ENCODE data around the gene DLL4.
A peak's percentile ranks its signal among the peaks of the same experiment; 100 is the strongest.
"Not testable (repeated sequence)": the region's sequence is repeated elsewhere in the genome, so short reads cannot be mapped to it uniquely, and the experiment has no call there.

DLL4 gene

DNA sequence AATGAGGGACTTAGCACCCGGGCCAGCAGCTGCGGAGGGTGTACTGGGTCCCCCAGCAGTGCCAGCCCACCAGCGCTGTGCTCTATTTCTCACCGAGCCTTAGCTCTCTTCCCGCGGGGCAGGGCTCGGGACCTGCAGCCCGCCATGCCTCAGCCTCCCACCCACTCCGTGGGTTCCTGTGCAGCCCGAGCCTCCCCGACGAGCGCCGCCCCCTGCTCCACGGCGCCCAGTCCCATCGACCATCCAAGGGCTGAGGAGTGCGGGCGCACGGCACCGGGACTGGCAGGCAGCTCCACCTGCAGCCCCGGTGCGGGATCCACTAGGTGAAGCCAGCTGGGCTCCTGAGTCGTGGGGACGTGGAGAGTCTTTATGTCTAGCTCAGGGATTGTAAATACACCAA is 32.6 kb downstream of the DLL4 start:
- DNase-seq = not testable (repeated sequence)

DNA sequence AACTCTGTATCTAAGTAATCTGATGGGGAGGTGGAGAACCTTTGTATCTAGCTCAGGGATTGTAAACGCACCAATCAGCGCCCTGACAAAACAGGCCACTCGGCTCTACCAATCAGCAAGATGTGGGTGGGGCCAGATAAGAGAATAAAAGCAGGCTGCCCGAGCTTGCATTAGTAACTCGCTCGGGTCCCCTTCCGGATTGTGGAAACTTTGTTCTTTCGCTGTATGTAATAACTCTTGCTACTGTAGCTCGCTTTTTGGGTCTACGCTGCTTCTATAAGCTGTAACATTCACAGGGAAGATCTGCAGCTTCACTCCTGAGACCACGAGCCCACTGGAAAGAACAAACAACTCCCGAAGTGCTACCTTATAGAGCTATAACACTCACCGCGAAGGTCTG is 33.2 kb downstream of the DLL4 start:
- not testable (repeated sequence) for DNase-seq

DNA sequence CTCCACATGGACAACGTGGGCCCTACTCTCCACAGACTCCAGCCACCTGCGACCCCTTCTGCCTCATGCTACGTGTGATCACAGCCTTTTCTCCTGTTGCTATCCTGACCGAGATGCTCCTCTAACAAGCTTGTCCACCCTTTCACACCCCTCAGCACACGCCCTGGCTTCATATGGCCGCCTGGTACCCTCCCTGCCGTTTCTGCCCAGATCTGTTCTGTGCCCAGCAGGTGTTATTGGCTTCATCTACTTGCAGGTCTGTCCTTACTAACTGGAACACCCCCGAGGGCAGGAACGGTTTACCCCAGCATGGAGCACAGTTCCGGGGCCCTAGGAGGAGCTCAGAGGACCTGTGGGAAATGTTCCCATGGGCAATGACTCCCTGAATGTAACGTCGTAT is 34.1 kb downstream of the DLL4 start:
- no peak for DNase-seq

DNA sequence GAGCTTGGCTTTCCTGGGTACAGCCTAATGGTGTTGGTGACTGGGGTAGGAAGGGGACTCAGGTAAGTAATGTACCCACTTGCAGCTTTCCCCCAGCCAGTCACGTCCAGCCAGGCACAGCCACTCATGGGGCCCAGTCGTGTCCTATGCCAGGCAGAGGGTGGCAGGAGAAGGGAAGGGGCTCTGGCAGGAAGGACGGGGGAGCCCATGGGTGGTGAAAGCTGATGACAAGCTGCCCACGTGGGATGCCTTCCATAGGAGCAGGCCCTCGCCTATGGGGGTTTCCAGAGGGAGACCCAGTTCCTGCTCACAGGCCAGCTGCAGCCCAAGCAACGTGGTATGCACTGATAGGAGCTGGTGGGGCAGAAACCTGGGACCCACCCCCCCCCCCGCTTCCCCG is 34.9 kb downstream of the DLL4 start:
- DNase-seq = no peak

DNA sequence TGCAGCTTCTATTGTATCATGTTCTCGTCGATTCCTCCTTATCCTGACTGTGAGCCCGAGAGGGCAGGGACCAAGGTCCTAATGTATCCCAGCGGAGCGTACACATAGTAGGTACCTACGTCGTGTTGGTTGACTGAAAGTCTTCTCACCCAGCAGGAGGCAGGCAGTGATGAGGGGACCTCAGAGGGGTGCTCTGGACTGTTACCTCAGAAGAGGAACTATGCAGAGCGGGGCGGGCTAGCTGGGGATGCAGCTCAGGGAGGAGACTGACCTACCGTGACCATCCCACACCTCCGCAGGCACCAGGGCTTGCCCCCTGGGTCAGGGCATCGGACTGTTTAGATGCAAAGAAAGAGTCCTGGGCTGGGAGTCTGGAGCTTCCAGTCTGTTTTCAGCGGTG is 35.5 kb downstream of the DLL4 start:
- DNase-seq = no peak

DNA sequence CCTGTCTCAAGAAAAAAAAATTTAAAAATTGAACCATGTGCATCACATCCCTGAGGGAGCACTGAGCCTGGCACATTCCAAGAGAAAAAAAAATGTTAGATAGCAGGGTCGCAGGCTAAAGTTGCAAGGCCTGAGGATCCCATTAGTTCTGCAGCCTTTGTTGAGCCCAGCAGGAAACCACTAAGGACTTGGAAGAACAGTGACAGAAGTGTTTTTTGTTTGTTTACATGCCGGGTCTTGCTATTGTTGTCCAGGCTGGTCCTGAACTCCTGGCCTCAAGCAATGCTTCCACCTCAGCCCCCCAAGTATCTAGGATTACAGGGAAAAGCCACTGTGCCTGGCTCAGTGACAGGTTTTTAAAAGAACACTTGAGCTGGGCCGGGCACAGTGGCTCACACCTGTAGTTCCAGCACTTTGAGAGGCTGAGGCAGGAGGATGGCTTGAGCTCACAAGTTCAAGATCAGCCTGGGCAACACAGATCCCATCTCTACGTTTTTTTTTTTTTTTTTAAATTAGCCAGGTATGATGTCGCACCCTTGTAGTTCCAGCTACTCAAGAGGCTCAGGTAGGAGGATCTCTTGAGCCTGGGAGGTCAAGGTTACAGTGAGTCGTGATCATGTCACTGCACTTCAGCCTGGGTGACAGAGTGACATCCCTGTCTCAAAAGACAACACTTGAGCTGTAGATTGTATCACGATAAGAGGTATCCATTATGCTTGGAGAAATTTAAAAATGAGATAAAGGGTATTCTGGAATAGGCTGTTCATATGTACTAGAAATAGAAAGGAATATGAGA is 39.3 kb downstream of the DLL4 start:
- no peak for DNase-seq

DNA sequence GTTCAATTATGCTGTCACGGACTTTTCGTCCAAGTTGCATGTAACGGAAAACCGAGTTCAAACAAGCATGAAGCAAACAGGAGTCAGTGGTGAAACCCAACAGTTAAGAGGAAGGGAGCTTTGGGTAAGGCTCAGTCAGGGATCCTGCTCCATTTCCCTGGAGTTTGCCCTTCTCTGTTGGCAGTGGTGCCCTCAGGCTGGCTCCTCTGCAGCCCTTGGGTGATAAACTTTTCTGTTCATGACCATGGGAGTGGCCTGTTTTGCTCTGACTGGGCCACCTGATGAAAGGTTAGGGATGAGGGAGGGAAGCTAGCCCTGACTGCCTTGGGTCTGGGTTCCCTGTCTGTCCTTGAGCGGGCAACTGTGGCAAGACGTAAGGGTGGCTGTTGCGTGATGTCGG is 40.2 kb downstream of the DLL4 start:
- DNase-seq = no peak

DNA sequence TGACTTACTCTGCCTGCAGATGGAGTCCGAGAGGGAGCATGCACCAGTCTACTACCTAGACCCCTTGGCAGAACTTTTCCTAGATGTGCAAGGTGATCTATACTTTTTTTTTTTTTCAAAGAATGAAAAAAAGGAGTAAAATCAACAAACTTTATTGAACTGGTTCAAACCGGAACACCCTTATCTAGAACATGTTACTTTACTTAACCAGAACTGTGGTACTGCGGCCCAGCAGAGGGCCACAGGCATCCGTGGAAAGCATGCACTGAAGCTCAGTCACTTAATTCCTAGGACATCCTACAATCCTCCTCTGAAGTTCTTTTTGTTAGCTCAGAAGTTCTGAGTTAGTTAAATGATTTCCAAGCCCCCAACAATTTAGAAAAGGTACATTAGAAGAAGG is 45.7 kb downstream of the DLL4 start:
- DNase-seq = no peak

DNA sequence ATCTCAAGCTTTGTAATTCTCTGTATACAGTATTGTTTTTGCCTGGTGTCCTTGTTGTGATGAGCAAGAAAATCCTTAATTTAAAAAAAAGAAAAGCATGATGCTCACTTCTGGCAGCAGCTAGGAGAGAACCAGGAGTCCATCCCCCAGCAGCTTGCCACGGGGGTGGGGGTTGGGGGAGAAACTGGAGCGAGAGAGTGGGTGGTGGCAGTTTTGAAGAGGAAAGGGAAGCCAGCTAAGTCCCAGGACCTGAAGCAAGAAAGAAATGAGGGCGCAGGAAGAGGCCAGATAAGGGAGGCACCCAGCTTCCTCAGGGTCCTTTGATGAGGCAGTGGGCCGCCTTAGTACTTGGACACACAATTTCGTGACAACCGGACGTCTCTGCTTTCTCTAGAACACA is 47.7 kb downstream of the DLL4 start:
- no peak for DNase-seq

DNA sequence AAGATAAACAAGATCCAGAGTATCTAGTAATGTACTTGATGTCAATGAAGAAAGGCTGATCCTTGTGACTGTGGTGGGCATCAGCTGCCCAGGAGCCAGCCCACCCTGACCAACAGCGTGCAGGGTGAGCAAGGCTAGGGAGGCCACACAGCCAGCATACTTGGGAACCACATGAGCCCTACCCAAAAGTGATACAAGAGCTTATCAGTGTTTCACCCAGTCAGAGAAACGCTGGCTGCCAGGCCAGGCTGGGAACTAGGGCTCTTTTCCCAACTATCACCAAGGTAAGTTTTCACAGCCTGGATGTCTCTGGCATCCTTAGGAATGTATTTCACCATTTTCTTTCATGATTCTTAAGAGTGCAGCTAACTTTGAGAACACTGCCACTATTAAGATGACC is 49.0 kb downstream of the DLL4 start:
- DNase-seq = no peak

DNA sequence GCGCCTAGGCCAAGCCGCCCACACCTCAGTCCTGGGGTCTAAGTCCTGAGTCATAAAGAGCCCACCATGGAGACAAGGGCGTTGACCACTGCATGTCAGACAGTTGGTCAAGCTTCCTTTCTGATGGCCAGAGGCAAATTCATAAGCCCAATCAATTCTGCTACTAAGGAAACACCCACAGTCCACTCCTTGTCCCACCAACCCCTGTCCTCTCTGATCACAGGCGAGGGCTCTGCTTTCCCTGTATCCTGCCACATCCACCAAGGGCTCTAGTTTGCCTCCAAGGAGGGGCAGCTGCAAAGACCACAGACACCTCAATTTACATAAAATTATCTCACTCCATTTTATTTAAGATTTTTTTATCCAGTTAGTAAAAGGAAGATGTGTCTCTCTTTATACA is 49.4 kb downstream of the DLL4 start:
- DNase-seq = no peak

DNA sequence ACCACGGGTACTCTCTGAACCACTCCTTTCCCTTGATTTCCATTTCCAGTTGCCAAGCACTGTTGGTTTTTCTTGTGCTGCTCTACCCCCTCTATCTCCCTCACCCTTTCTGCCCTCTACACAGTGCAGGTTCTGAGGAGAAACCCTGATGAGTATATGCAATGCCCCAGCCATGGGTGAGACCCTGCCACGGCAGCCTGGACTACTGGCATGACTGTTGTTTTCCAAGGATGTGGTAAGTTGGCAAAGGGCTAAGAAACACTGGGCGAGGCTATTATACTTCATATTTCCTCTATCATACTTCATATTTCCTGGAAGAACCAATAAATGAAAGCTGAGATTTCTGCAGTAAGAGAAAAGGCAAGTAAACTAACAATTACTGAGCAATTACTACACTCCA is 52.0 kb downstream of the DLL4 start:
- no peak for DNase-seq

DNA sequence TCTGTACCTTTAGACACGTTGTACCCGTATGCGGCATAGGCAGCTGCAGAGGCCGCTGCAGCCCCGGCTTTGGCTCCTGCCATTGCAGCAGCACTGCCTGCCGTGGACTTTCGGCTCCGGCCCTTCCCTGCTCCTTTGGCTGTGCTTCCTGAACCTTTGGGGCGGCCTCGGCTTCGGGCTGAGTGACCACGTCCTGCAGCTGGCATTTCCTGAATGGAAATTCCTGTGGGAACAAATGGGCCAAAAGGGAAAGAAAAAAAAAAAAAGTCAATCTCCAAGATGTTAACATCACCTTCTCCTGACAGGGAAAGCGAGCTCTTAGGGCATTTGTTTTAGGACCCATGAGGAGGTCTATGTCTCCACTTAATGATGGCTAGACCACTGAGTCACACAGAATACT is 53.7 kb downstream of the DLL4 start:
- DNase-seq = no peak

DNA sequence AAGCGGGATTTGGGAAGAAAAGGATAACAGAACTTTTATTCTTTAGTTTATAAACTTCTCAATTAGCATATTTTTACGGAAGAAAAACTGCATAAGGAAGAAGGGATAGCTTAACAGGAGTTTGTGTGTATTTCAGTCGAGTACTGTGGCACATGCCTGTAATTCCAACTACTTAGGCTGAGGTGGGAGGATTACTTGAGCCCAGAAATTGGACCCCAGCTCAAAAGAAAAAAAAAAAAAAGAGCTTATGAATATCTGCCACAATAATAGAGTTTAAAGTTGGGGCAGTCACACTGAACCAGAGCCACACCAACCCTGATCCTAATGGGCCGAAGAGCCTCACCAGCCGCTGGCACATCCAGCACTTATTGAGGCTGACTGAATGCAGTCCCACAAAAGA is 55.3 kb downstream of the DLL4 start:
- no peak for DNase-seq

DNA sequence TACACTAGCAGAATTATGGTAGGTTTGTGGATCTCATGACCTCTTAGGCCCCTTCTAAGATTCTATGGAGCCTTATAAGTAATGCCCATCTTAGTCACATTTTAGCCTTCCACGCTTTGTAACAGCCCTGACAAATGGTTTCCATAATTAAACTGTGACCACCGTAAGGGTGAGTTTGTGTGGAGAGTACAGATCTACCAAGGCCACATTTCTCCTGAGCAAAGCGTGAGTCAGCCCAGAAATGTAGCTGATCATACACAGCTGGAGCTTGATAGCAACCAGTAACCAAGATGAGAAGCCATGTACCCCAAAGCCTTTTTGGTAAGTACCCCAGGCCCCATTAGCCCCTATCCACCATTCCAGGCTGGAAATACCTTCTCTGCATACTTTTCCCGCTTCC is 55.8 kb downstream of the DLL4 start:
- DNase-seq = no peak

DNA sequence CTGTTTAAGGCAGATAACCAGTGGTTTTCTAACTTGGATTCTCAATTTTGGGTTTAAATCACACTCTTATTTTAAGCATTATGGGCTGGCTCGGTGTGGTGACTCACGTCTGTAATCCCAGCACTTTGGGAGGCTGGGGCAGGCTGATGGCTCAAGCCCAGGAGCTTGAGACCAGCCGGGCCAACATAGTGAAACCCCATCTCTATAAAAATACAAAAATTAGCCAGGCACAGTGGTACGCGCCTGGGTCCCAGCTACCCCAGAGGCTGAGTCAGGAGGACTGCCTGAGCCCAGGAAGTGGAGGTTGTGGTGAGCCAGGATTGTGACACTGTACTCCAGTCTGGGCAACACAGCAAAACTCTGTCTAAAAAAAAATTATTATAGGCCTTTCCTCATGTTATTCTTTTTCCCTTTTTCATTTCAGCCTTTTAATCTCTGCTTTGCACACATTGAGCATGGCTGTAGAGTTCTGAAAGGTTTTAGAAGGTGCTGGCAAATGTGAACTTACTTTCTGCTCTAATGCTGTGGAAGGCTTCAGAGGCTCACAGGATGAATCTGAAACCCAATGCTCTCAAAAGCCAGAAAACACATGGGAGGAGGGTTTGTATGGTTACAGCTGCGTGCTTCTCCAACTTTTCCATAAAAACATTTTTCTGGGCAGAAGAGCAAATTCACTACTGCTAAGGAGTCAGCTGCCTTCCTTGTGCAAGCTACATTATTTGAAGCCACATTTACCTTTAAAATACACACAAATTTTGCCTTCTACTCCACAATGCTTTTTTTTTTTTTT is 56.6 kb downstream of the DLL4 start:
- DNase-seq = no peak

DNA sequence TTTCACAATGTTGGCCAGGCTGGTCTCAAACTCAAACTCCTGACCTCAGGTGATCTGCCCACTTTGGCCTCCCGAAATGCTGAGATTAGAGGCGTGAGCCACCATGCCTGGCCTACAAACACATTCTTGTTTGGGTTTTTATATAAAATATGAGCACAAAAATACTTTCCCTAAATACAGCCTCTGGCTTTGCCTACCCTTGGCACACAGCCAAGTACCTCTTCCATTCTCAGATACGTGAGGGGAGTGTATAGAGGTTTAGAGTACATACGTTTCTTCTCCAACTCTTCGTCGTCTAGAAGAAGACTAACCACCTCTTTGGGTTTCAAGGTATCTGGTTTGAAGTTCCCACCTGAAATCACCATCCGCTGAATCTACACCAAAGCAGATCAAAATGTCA is 57.7 kb downstream of the DLL4 start:
- DNase-seq = peak; percentile 29

DNA sequence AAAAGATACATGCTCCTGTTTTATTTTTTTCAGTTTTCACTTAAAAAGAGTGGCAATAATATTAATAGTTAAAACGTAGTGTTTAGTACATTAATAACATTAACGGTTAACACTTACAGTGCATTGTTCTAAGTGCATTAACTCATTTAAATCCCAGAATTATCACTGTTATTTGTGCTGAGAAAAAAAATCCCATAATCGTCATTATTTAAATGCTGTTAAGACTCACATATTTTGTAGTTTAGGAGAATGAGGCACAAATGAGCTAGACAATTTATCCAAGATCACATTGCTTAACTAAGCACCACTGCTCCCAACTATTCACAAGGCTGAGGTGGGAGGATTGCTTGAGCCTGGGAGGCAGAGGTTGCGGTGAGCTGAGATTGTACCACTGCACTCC is 59.0 kb downstream of the DLL4 start:
- DNase-seq = no peak

All from NCI-H2171 treated with DMSO at 0.1 percent for 48 hours (cell line).